DND-41 (cell line): ENCODE results near the gene TAF5L.

Experiments
- CTCF ChIP-seq: IDR thresholded peaks from 2 replicates; pipeline ENCODE4 v1.5.1; 2012; ENCODE audit warnings: borderline replicate concordance, low read length, moderate library complexity, mild to moderate bottlenecking; ENCODE audit not compliant: poor library complexity, severe bottlenecking; ENCODE audit errors: extremely low read depth
- EZH2 ChIP-seq: IDR thresholded peaks from 3 replicates; pipeline ENCODE4 v1.6.1; 2012; ENCODE audit warnings: borderline replicate concordance, low read depth, mild to moderate bottlenecking, moderate library complexity, low read length, inconsistent platforms; ENCODE audit not compliant: severe bottlenecking

- no peak for TF ChIP-seq CTCF
- no peak for TF ChIP-seq EZH2
These were observed 32.3 kb upstream of the TAF5L start for GRCh38 chr1:229657993-229658755.
